Mesenteric fat pad (tissue), 1 donor: Measurements from ENCODE around the gene CASR. TPM values are rescaled to one million over a fixed set of nuclear protein-coding genes. Genes with fewer than 3 reads are reported as not detected.

ENCODE experiments used
- DNase-seq: peaks from one replicate; pipeline ENCODE4 v3.0.0-alpha.2; 2020; ENCODE audit warnings: low spot score
- total RNA-seq: library from RNA; stranded (reverse); fragmentation: NEBNext Ultra II Directional; extraction: Animal tissue kit (Norgen Biotek cat#: 25700); gene quantifications from one replicate; pipeline ENCODE4 v1.2.1, GENCODE V29; 2021
- donor health status: DM: yes; HTN: yes; CAD: no.

Gene CASR
- total RNA-seq, 1 donor from 2014 or later, result not detected

DNA sequence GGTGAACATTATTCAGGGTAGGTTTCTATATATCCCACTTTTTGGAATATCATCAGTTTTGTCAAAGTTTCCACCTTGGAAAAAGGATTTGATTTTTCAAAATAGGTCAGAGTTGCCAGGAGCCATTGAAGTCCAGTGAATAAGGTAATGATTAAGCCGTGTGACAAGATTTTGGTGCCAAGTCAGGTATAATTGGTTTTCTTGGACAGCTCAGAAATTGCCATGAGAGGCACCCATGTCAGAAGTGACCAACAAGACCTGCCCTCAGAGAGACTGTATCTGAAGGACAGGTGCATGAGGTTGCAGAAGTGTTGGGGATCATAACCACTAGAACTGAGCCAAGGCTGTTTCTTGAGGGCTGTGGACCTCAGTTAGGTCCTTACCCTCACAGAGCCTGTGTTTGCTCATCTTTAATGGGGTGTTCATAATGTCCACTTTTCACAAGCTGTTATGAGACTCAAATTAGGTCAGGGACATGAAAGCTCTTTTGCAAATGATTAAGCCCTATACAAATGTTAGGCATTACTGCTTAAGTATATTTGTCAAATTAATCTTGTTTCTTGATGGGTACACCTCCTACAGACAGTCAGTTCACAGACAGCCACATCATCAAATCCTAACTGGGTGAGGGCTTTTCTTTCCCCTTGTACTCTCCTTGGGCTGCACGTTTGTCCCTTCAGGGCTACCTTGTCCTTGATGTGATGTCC is 32.3 kb downstream of the CASR start:
- no peak for DNase-seq

DNA sequence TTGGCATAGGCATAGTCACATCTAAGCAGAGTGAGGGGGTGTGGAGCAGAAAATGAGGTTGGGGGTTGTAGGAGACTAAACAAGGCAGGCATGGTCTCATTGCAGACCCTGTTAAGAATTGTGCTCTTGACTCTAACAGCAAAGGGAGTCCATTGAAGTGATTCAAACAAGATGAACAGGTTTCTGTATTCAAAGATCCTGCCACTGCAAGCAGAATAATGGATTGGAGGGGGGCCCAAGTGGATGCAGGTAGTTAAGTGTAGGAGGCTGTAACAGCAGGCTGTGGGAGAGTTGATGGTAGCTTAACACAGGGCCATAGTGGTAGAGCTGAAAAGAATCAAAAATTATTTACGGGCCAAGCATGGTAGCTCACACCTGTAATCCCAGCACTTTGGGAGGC is 34.4 kb downstream of the CASR start:
- no peak for DNase-seq

DNA sequence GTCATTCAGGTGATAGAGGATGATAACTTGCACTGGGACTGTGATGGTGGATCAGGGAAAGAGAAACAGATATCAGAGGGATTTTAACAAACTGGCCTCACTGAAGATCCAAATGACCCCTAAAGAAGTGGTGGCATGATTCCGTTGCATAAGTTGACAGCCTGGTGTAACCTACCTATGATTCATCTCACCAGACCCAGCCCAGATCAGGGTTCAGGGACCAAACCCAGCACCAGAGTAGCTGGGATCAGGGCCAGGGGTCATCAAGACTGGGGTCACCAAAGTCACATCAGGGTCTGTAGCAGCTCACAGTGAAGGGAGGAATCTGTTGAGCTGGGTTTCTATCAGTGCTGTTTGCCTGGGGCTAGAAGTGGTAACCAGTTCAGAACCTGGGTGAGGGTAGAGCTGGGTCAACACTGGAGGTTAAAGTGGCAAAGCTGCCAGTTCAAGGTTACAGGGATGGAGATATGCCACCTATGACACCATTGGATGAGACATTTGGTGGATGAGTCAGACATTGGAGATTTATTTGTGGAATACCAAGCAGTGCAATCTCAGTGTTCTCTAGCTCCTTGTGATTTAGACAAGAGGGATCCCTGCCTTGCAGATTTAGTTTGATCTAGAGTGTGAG is 35.9 kb downstream of the CASR start:
- DNase-seq, result no peak

DNA sequence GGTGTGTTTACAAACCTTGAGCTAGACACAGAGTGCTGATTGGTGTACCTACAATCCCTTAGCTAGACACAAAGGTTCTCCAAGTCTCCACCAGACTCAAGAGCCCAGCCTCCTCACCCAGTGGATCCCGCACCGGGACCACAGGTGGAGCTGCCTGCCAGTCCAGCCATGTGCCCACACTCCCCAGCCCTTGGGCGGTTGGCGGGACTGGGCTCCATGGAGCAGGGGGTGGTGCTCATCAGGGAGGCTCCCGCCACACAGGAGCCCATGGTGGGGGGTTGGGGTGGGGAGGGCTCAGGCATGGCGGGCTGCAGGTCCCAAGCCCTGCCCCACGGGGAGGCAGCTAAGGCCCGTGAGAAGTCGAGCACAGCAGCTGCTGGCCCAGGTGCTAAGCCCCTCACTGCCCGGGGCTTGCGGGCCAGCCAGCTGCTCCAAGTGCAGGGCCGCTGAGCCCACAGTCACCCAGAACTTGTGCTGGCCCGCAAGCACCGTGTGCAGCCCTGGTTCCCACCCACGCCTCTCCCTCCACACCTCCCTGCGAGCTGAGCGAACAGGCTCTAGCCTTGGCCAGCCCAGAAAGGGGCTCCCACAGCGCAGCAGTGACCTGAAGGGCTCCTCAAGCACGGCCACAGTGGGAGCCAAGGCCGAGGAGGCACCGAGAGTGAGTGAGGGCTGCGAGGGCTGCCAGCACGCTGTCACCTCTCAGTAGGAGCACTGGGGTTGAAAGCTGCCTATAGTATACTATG is 43.7 kb downstream of the CASR start:
- no peak for DNase-seq

DNA sequence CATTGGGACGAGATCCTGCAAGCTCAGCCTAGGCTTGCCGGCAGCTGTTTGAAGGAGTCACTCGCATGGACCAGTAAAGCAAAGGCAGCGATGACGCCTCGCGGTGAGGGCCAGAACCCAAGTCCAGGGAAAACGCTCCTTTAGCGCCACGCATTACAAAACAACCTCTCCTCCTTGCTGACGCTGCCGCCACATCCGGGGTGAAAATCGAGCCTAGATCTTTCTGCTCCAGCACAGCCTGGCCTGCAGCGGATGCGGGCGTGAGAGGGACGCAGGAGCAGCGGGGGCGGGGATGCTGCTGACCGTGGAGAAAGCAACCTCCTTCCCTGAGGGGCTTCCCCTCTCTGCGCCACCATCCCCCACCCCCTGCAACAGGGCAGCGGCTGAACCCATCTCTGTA is 46.7 kb downstream of the CASR start:
- DNase-seq, result no peak

DNA sequence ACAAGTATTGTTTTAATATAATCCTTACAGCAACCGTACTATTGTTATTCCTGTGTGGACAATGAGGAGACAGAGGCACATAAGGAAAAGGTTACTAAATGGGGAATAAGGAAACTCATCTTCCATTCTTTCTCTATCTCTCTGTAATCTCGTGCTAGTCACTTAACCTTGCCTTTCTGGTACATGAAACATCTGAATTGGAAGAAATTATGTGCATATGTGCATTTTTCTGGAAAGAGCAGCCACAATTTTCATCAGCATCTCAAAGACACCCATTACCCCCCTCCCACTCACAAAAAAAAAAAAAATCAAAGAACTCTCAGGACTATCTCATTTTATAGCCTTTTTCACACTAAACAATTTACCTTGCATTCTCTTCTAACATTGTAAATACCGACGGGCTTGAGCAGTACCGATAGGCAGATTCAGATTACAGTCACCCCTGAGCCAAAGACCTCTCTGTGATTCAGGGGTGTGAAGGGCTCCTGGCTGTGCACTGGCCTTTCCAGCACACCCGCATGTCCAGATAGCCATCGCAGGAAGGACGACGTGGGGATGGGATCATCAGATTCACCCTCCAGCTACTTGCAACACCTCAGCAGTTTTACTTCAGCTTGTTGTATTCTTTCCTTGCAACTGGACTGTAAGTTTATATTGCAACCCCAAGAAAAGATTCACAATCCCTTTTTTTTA is 48.1 kb downstream of the CASR start:
- no peak for DNase-seq

DNA sequence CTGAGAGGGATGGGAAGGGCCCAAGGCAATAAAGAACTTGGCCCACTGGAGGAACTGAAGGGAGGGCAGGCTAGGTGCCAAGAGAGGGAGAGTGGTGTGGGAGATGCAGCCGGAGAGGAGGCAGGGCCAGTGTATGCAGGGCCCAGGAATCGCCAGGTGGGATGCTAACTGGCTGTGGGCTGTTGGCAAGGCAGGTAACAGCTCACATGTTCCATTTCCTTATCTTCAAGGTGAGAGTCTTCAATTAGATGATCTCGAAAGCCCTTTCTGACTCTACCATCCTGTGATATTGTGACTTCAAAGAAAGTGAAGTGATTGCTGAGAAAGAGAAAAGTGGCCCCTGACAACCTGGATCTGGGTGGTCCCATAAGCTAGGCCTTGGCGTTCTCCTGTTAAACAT is 49.0 kb downstream of the CASR start:
- DNase-seq, result no peak

DNA sequence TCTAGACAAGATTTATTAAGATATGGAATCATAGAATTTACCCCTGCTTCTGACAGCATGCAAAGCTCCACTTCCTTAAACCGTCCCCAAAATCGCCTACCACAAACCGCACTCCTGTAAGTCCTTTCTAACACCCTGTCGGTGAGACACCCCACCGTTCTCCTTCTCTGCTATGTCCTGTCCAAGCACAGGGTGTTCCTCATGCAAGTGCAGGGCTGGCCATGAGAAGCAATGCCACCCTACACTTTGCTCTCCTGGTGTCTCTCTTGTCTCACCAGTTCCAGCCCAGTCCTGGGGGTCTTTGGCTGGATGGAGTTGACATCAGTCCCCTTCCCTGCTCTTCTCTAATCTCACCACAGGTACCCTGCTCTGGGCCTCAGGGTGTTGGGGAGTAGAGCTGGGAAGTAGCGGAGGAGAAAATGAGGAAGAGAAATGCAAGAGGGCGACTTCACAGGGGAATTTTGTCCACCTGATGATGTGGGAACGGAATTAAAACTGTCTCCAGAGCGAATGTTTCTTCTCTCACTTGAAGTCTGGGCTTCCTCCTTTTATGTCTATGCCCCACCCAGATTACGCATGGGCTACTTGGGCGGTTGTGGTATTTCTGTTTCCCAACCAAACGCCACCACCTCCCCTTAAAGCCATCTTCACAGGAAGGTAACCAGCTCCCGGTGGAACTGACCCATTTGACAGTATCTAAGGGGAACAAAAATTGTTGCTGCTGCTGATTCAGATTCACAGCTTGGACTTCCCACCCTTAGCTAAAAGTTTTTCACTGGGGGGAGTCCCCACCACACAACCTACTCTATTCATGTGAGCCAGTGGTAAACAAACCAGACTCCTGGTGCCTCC is 49.9 kb downstream of the CASR start:
- no peak for DNase-seq

DNA sequence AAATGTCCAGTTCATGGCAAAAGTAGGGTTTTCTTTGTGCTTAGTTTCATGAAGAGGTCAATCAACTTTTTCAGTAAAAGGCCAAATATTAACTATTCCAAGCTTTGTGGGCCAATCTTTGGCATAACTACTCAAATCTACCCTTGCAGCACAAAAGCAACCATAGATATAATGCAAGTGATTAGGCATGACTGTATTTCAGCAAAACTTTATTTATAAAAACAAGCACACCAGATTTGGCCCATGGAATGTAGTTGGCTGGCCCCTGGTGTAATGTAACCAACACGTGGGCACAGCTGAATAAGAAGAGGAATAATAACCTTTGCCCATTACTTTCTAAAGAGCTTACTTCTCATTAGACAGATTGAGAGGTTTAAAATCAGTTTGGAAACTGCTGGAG is 50.6 kb downstream of the CASR start:
- DNase-seq, result no peak

DNA sequence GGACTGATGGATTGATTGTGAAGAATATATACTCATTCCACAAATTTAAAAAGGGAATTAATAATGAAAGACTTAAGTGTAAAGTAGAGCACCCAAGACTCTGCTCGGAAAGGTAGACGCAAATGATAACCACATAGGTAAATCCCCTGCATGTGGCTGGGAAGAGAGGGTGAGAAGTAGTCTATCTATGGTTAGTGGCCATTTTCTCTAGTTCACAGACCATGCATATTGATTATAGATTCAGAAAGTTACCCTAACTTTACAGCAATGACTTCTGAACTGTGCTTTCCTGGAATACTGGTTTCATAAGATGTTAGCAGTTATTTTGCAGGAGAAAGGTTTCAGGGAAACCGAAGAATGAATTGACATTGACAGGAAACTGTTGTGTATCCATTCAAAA is 51.7 kb downstream of the CASR start:
- no peak for DNase-seq

DNA sequence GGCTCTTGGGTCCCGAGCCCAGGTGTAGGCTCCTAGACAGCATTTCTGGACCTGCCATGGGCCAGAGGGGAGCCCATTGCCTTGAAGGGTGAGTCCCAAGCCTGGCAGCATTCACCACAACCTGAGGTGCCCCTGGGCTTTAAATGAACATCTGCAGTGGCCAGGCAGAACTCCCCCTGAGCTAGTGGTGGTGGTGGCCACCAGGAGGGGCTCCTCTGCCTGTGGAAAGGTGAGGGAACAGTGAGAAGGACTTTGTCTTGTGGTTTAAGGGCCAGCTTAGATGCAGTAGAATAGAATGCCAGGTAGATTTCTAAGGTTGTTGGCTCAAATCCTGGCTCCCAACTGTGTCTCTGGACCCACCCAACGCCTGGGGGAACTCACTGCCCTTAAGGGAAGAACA is 55.6 kb downstream of the CASR start:
- DNase-seq, result no peak

DNA sequence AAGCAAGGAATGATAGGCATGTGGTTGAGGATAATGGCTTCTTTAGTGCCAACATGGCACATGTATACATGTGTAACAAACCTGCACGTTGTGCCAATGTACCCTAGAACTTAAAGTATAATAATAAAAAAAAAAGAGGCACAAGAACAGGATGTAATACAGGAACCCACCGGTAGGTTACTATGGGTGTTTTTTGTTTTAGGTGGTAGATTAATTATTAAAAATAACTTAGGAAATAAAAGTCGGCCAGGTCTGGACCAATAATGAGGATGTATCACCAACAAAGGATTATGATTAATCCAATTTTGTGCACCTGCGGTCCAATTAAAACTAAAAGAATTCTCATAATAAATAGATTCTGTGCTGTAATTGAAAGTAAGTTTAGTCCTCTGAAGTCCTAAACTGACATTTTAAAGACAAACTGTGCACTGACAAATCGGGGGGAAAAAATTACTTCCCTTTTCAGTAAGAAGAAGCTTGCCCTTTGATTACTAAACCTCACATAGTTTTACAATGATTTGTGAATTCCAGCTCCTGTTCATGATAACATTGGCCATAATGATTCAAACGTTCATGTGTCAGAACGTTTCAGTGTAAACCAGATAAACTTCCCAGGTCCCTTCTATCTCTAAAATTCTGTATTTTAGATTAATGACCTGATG is 62.2 kb downstream of the CASR start:
- no peak for DNase-seq

DNA sequence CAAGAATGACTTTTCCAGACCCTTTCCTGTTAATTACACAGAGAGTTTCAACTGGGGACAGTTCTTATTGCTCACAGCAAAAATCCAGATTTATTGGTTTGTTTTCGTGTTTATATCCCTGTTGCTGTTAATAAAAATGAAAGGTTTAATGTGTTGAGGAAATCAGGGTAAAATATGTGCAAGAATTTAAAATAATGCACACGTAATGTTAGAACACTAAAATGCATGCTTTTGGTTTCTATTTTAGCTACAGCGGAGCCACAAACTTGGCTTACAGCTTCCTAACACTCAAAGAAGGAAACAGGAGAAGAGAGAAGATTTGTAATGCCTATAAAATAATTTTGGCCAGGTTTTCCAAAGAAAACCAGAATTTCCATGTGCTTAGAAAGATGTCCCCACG is 62.7 kb downstream of the CASR start:
- DNase-seq, result no peak

DNA sequence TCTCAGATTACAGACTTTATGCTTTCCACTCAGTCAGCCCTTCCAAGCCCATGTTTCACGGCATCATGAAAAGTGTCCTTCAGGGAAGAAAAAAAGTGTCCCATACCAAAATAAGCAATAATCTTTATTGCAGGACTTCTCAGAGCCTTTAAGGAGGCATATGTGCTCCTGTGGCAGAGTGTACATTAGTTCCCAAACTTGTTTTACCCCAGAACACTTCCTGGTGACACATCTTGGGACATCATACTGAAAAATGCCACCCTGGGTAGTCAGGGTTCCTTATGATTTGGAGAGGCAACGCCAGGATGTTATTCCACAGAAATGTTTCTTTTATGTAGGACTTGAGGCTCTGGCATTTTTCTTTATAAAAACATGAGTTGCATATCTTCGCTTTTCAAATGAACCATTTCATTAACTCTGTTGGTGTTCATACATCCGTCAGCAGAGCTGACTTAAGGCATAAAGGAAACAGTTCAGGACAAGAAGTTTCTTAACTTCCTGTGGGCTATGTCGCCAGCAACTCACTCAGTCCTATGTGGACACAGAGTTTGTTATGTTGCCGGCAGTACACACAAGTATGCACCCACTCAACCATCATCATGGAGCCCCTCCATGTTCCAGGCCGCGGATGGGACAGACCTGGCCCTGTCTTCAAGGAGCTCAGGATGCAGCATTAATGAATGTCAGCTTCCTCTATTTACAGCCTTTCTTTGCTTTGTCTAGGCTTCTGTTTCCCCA is 63.8 kb downstream of the CASR start:
- DNase-seq, result no peak

DNA sequence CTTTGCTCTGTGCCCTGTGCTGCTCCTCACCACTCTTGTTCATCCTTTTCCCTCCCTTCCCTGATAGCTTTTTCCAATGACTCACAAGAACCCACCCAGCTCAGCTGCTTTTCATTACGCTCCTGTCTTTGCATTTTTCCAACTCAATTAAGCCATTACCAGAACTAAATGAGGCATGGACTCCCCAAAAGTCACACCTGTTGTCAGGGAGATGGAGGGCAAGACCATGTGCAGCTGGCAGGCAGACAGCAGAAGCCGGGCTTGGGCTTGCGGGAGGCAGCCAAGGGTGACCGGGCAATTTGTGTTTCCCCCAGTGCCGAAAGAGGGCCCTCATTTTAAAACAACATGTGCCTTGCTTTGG is 64.3 kb downstream of the CASR start:
- no peak for DNase-seq

DNA sequence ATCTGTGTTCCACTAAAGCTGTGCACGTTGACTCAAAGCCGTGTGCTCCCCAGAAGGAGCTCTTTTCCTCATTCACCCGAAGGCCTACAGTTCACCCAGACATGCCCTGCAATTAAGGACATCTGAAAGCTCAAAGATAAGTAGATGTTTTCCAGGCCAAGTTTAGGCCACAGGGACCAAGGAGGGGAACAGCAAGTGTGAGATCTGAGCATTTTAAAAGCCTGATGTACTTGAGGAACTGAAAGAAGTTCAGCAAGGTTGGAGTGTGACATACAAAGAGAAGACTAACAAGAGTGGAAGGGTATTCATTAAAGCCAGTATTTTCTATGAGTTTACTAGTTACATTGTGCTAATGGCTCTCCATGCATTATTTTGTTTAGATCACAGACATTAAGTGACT is 68.0 kb downstream of the CASR start:
- no peak for DNase-seq

DNA sequence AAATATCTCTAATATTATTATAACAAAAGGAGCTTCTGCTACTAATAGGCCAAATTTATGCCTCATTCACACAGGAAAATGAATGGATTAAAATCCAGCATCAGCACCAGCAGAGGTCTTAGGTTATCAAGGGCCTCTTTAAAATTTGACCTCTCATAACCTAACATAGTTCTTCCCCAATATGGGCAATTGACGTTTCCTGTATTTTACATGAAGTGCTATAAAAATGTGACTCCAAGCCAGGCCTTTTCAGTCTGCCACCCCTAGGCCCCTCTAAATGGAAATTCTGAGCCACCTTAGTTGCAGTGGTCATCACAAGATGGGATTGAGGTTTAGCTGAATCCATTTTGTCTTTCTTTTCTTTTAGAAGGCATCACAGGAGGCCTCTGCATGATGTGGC is 70.1 kb downstream of the CASR start:
- DNase-seq, result no peak

DNA sequence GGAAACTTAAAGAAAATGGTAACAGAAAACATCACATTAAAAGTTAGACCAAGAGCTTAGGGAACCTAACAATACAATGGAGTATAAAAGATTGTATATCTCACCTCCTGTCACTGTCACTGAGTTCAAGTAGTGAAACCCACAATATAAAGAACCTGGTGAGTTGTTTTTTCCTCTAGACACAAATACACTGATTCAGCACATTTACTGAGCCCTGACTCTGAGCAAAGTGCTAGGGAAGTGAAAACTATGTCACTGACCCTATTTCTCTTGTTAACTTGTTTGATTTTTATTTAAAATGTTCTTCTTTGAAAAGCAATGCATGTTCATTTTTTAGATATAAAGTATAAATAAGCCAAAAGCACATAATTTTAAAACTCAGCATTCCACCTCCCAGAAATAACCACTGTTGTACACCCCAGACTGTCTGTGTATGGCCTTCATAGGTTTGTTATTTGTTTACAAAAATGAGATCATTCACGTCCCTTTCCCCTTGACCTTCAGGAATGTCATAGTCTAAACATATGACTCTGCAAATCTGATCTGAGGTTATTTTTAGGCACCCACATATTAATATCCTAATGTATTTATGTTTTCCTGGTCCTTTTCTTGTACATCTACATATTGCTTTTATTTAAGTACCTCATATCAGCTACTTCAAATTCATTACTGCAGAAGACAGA is 72.4 kb downstream of the CASR start:
- no peak for DNase-seq

DNA sequence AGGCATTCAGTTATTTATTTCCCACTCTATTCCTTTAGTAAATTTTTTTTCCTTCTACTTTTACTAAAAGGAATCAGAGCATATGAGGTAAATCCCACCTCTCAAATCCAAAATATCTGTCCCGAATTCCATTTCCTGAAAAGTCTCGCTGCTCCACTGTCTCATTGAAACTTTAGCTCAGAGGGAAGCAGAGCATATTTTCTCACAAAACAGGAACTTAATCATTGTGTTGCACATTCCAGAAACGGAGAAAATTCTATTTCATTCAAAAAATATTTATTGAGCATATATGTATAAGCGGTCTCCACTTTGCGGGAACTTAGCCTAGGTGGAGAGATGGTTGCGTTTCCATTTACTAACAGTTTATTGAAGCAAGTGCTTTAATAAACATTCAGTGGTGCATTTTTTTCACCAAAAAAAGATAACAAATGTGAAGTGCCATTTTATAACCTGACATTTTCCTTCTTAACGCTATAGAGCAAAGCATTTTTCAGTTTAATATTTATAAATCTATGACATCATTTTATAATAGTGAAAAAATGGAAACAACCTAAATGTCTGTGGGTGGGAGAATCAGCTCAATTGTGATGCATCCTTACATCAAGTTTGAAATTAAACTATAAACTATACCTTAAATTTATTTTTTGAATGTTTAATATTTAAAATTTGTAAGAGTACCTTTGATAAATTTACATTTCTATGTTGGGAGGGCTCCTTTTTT is 74.3 kb downstream of the CASR start:
- no peak for DNase-seq
